Left renal pelvis (tissue), 4 donors: Measurements from ENCODE around the gene PPM1M. TPM values are rescaled to one million over a fixed set of nuclear protein-coding genes. Genes with fewer than 3 reads are reported as not detected.

ENCODE experiments used
- DNase-seq, 4 donors: peaks; one replicate each; pipeline ENCODE4 v3.0.0-alpha.2; 2013; ENCODE audit warnings: low read depth in 4 of 4, low spot score in 3 of 4
- polyA plus RNA-seq, 4 donors: library from polyadenylated mRNA; unstranded; fragments of 120-200 nt; gene quantifications; one replicate each; pipeline ENCODE4 v1.2.1, GENCODE V29; 2013; ENCODE audit not compliant: insufficient read length in 4 of 4

Gene PPM1M
- polyA plus RNA-seq, 4 donors: 18.4 to 33.8 (median 21.1) TPM

GRCh38 chr3:52292247-52293065 is 46.9 kb downstream of the PPM1M start:
- no peak for DNase-seq

- DNase-seq: no peak
Observed at GRCh38 chr3:52293491-52294319, 48.1 kb downstream of the PPM1M start.

- no peak for DNase-seq
Observed at GRCh38 chr3:52294320-52295150, 49.0 kb downstream of the PPM1M start.

GRCh38 chr3:52295671-52296208 is 50.2 kb downstream of the PPM1M start:
- DNase-seq: no peak

GRCh38 chr3:52297242-52298148 is 51.9 kb downstream of the PPM1M start:
- DNase-seq: no peak

GRCh38 chr3:52298149-52299098 is 52.9 kb downstream of the PPM1M start:
- DNase-seq: no peak

GRCh38 chr3:52299247-52299878 is 53.8 kb downstream of the PPM1M start:
- no peak for DNase-seq

Other genes starting within 250 kb of the PPM1M start
- gene RPL29, start 249.9 kb upstream of the PPM1M start, polyA plus RNA-seq: 1,000 to 10,000 TPM; 1,419 to 1,780 (median 1,590) TPM
- 10 to 100 TPM; 14.3 to 20.1 (median 17.8) TPM for gene DUSP7, start 189.2 kb upstream of the PPM1M start, polyA plus RNA-seq
- gene POC1A, start 91.3 kb upstream of the PPM1M start, polyA plus RNA-seq: 1 to 10 TPM; 6.7 to 8.9 (median 7.6) TPM
- gene ALAS1, start 47.6 kb upstream of the PPM1M start, polyA plus RNA-seq: 10 to 100 TPM; 28.8 to 50.7 (median 47.9) TPM
- gene TLR9, start 20.1 kb upstream of the PPM1M start, polyA plus RNA-seq: under 1 TPM; 0.09 to 0.26 (median 0.19) TPM
- gene TWF2, start 6.6 kb upstream of the PPM1M start, polyA plus RNA-seq: 10 to 100 TPM; 25.8 to 30.9 (median 27.9) TPM
- gene WDR82, start 32.9 kb downstream of the PPM1M start, polyA plus RNA-seq: 100 to 1,000 TPM in 2 of 4 donors, 10 to 100 TPM in 2; 91.2 to 119 (median 103) TPM
- gene GLYCTK, start 42.1 kb downstream of the PPM1M start, polyA plus RNA-seq: 10 to 100 TPM; 11.3 to 40.2 (median 26.1) TPM
- 10 to 100 TPM in 1 of 4 donors, 1 to 10 TPM in 3; 5.6 to 12.7 (median 7.7) TPM for gene DNAH1, start 70.6 kb downstream of the PPM1M start, polyA plus RNA-seq
- 10 to 100 TPM; 73.0 to 91.9 (median 75.7) TPM for gene BAP1, start 164.2 kb downstream of the PPM1M start, polyA plus RNA-seq
- gene PHF7, start 164.9 kb downstream of the PPM1M start, polyA plus RNA-seq: 10 to 100 TPM in 2 of 4 donors, 1 to 10 TPM in 2; 7.4 to 11.4 (median 9.5) TPM
- gene SEMA3G, start 199.3 kb downstream of the PPM1M start, polyA plus RNA-seq: 10 to 100 TPM in 3 of 4 donors, 1 to 10 TPM in 1; 5.7 to 30.7 (median 26.9) TPM
- 10 to 100 TPM in 1 of 4 donors, 1 to 10 TPM in 3; 6.6 to 11.1 (median 7.0) TPM for gene TNNC1, start 208.3 kb downstream of the PPM1M start, polyA plus RNA-seq
- gene NISCH, start 209.8 kb downstream of the PPM1M start, polyA plus RNA-seq: 100 to 1,000 TPM in 3 of 4 donors, 10 to 100 TPM in 1; 87.4 to 139 (median 107) TPM
- gene STAB1, start 249.6 kb downstream of the PPM1M start, polyA plus RNA-seq: 10 to 100 TPM; 31.7 to 48.0 (median 41.1) TPM